Panc1 (cell line): Measurements from ENCODE around the gene RAB40B. TPM values are rescaled to one million over a fixed set of nuclear protein-coding genes. Genes with fewer than 3 reads are reported as not detected.

Experiments
- ATAC-seq: fragments of 200-7000 bp; cut with Tn5 transposase; 2 replicates; pipeline ENCODE4 v1.9.1; 2020; ENCODE audit warnings: mild to moderate bottlenecking, moderate library complexity
- BruUV-seq: library from RNA; stranded (reverse); fragments of 400-500 nt; replicated peaks from 2 replicates; lab custom pipeline; 2021; lab: Mats Ljungman, UMichigan
- CTCF ChIA-PET: fragments of 300-600 bp; sonication (Branson Sonifier 250); formaldehyde crosslinking; loops from one replicate; lab custom pipeline; 2022; ENCODE audit warnings: antibody characterized with exemption; lab: Charles Lee
- POLR2A ChIA-PET: fragments of 300-600 bp; sonication (Branson Sonifier 250); formaldehyde crosslinking; loops from one replicate; lab custom pipeline; 2022; ENCODE audit warnings: antibody characterized with exemption; lab: Charles Lee
- DNase-seq: peaks from one replicate; pipeline ENCODE4 v3.0.0-alpha.2; 2010; ENCODE audit warnings: low read depth, low spot score
- H3K27ac ChIP-seq: 2 replicates; pipeline ENCODE4 v1.5.1; 2011; ENCODE audit warnings: mild to moderate bottlenecking, low read length, inconsistent platforms
- H3K27me3 ChIP-seq: fragments of 200-500 bp; sonication (Bioruptor generic); 2 replicates; pipeline ENCODE4 v1.6.0; 2014; ENCODE audit warnings: low read length, inconsistent platforms; ENCODE audit not compliant: control insufficient read depth, insufficient read depth
- H3K36me3 ChIP-seq: fragments of 200-500 bp; sonication (Bioruptor generic); 2 replicates; pipeline ENCODE4 v1.5.1; 2014; ENCODE audit warnings: inconsistent platforms, mild to moderate bottlenecking, low read length, moderate library complexity; ENCODE audit not compliant: control insufficient read depth, insufficient read depth
- H3K4me1 ChIP-seq: 2 replicates; pipeline ENCODE4 v1.5.1; 2011; ENCODE audit warnings: inconsistent platforms, mild to moderate bottlenecking, low read length, moderate library complexity; ENCODE audit not compliant: control insufficient read depth, insufficient read depth
- H3K4me3 ChIP-seq, 2 experiments: 2 replicates each; pipeline ENCODE4 v1.5.1; 2011 to 2012; ENCODE audit warnings: low read depth in 2 of 2, low read length in 2 of 2, mild to moderate bottlenecking in 2 of 2, inconsistent platforms in 1 of 2, moderate library complexity in 1 of 2
- H3K9me3 ChIP-seq: fragments of 200-500 bp; sonication (Bioruptor generic); 2 replicates; pipeline ENCODE4 v1.5.1; 2014; ENCODE audit warnings: low read depth, mild to moderate bottlenecking, inconsistent platforms, low read length, moderate library complexity; ENCODE audit not compliant: control insufficient read depth, insufficient read depth
- POLR2AphosphoS5 ChIP-seq: IDR thresholded peaks from 2 replicates; pipeline ENCODE4 v1.6.1; 2012; ENCODE audit warnings: mild to moderate bottlenecking, low read depth, low read length, moderate library complexity
- REST ChIP-seq, 2 experiments: IDR thresholded peaks; 2 replicates each; pipeline ENCODE4 v1.6.1; 2011 to 2012; ENCODE audit warnings: low read depth in 2 of 2, control low read depth in 1 of 2, low read length in 1 of 2, mild to moderate bottlenecking in 1 of 2, moderate library complexity in 1 of 2; ENCODE audit not compliant: insufficient read depth in 1 of 2
- SIN3A ChIP-seq: IDR thresholded peaks from 2 replicates; pipeline ENCODE4 v1.6.1; 2012; ENCODE audit warnings: low read depth, mild to moderate bottlenecking, low read length, moderate library complexity, borderline replicate concordance; ENCODE audit not compliant: insufficient read depth
- TCF7L2 ChIP-seq: IDR thresholded peaks from 2 replicates; pipeline ENCODE4 v1.6.1; 2011; ENCODE audit warnings: mild to moderate bottlenecking, low read depth, low read length, inconsistent platforms
- in situ Hi-C: cut with HindIII; loops from 2 replicates; pipeline ENCODE4 v1.10.0; 2016; ENCODE audit warnings: low sequenced_read_pairs, low pct_unique_long_range_greater_than_20kb
- intact Hi-C: fragments of 100-400 bp; cut with micrococcal nuclease; formaldehyde crosslinking; loops from one replicate; pipeline ENCODE4 v1.10.0; 2022; ENCODE audit not compliant: unreplicated experiment
- total RNA-seq: library from RNA; stranded (reverse); gene quantifications from one replicate; pipeline ENCODE4 v1.2.1, GENCODE V29; 2021; ENCODE audit not compliant: unreplicated experiment
- TF ChIP-seq, protein P1 (sequence below): fragments of 450-650 bp; IDR thresholded peaks from 2 replicates; pipeline ENCODE4 v1.5.1; 2017; ENCODE audit warnings: mild to moderate bottlenecking

Gene RAB40B
- total RNA-seq, 1 experiment from 2014 or later = 7.1 TPM

DNA sequence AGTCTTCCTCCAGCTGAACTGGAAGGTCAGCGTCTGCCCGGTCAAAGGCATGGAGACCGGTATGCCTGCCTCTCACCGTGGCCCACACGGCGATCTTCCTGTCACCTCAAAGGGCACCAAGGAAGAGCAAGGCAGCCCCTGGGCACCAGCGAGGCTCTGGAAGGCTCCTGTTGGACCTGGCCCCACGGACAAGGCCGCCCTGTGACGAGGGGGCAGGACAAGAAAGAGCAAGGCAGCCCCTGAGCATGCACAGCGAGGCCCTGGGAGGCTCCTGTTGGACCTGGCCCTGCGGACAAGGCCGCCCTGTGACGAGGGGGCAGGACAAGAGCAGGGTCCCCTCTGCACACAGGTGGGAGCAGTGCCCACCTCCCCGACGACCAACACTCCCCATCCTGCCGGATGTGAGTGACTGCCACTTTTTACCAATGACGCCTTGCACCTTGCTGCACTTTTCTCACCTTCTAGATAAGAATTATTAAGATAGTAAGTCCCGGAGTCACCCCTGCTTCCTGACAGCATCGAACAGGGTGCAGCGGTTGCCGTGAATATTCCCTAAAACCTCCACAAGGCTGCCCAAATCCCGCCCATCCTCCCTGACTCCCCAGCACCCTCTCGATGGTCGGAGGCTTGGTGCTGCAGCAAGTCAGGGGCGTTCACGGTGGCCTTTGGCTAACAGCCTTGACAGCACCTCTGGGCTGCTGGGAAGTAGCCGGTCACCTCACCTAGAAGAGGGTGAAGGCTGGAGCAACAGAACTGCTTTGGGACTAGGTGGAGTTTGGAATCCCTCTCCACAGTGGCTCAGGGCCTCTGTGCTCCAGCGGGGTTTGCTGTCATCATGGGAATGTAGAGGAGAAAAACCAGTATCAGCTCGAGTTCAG lies 44.6 kb downstream of the RAB40B start:
- no peaks in the 10 kb centered on the region for H3K27me3 ChIP-seq
- H3K4me3 ChIP-seq = no peak overlapping the region
- H3K27ac ChIP-seq = no peak overlapping the region
- in situ Hi-C loops = no loop called here
- intact Hi-C loops = no loop called here
- DNase-seq = no peak
- ChIA-PET POLR2A (no interaction called here), CTCF (no interaction called here)
- H3K9me3 ChIP-seq = no peaks in the 10 kb centered on the region
- TF ChIP-seq SIN3A (no peak), POLR2AphosphoS5 (no peak), REST (IDR thresholded peaks at IDR 0.05; ENCODE audit: insufficient read depth in 1 of 2, low read depth in 2 of 2, low read length in 1 of 2) (no peak), TCF7L2 (no peak)
- TF ChIP-seq, protein P1, sequence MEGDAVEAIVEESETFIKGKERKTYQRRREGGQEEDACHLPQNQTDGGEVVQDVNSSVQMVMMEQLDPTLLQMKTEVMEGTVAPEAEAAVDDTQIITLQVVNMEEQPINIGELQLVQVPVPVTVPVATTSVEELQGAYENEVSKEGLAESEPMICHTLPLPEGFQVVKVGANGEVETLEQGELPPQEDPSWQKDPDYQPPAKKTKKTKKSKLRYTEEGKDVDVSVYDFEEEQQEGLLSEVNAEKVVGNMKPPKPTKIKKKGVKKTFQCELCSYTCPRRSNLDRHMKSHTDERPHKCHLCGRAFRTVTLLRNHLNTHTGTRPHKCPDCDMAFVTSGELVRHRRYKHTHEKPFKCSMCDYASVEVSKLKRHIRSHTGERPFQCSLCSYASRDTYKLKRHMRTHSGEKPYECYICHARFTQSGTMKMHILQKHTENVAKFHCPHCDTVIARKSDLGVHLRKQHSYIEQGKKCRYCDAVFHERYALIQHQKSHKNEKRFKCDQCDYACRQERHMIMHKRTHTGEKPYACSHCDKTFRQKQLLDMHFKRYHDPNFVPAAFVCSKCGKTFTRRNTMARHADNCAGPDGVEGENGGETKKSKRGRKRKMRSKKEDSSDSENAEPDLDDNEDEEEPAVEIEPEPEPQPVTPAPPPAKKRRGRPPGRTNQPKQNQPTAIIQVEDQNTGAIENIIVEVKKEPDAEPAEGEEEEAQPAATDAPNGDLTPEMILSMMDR = no peak
- H3K36me3 ChIP-seq = no peaks in the 10 kb centered on the region
- BruUV-seq = no TSS peak
- peaks cover 10% of the 10 kb centered on the region for H3K4me1 ChIP-seq
- no peak for ATAC-seq

DNA sequence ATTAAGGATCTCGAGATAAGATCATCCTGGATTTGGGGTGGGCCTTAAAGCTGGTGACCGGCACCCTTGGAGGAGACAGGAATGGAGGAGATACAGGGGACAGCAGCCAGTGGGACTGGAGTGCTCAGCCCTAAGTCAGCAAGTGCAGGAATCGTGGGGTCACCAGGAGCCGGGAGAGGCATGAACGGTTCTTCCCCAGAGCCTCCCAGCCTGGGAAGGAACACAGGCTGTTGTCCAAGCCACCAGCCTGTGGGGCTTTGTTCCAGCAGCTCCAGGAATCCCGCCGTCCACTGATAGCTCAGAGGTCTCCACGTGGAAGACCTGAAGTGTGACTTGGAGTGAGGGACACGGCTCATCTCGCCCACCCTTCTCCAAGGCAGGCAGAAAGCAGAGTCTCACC lies 47.8 kb downstream of the RAB40B start:
- BruUV-seq = no TSS peak
- Histone ChIP-seq H3K4me3 (no peak overlapping the region), H3K27me3 (no peaks in the 10 kb centered on the region), H3K27ac (no peak overlapping the region), H3K4me1 (peaks cover 15% of the 10 kb centered on the region), H3K9me3 (no peaks in the 10 kb centered on the region), H3K36me3 (peaks cover 10% of the 10 kb centered on the region; the same call in 1 of the 2 replicates)
- no peak for DNase-seq
- in situ Hi-C loops (no loop called here), intact Hi-C loops (no loop called here)
- ChIA-PET POLR2A (no interaction called here), CTCF (no interaction called here)
- TF ChIP-seq POLR2AphosphoS5 = no peak
- no peak for TF ChIP-seq TCF7L2
- TF ChIP-seq, protein P1 = no peak
- no peak for TF ChIP-seq SIN3A
- no peak for TF ChIP-seq REST (IDR thresholded peaks at IDR 0.05; ENCODE audit: insufficient read depth in 1 of 2, low read depth in 2 of 2, low read length in 1 of 2)
- ATAC-seq = no peak
